Suppressor macrophage treated with lipopolysaccharide for 4 hours (primary cell): ENCODE data around the gene GPR176.
"Not testable (repeated sequence)": the region's sequence is repeated elsewhere in the genome, so short reads cannot be mapped to it uniquely, and the experiment has no call there.

ENCODE experiments used
- DNase-seq: peaks from one replicate; pipeline ENCODE4 v3.0.0-alpha.2; 2020

Gene GPR176

DNA sequence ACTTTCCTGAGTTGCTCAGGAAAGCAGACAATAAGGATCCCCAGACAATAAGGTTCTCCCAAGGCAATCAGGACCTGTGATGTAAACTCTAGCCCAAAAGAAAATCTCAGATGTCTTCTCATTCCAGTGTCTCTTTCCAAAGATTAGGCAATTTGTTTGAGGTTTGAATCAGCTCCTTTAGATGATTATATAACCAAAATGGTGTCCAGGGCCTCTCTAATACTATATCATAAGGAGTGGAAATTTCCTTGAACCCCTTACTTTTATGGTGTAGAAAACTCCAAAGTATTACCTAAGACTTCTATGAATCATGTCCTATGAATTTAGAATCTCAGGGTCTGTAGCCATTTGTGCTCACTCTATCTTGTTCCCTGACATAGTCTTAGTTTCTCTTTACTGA, 65.9 kb downstream of the GPR176 start:
- DNase-seq, result no peak

DNA sequence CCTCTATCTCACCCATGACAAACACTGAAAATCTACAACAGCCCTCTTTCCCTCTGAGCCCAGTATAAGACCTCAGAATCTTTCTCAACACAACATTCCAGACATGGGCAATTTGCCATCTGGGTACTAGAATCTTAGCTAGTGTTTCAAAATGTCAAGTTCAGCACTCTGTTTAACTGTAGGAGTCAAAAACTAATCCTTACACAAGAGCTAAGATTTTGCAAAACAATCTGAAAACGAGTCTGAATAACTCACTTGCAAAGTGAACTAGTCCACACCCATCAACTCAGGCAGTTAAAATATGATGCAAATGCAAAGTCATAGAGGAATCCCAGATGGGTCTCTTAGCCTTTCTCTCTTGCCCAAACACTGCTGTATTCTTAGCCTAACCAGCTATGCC, 67.8 kb downstream of the GPR176 start:
- DNase-seq, result no peak

- DNase-seq, result no peak
Measured at GRCh38 chr15:39851500-39852092, 68.5 kb downstream of the GPR176 start.

GRCh38 chr15:39850436-39850835, 69.6 kb downstream of the GPR176 start:
- no peak for DNase-seq

- no peak for DNase-seq
Measured at GRCh38 chr15:39846108-39846507, 74.0 kb downstream of the GPR176 start.

GRCh38 chr15:39845582-39845981, 74.5 kb downstream of the GPR176 start:
- DNase-seq, result no peak

DNA sequence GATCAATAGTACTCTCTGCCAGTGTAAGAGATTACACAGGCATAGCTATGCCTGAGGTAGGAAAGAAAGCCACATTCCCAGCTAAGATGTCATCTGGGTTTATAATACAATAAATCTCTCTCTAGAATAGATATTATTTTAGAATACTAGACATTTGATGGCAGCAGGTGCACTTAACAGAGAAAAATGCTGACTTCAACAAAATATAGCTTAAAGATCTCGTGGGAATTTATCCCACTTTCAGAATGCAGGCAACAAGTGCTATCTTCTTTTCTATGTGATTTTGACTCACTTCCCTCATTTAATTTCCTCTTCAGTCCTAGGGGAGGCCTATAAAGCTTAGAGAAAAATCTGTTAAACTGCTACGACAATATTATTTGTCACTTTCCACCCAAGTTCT, 76.5 kb downstream of the GPR176 start:
- no peak for DNase-seq

GRCh38 chr15:39837454-39837853, 82.6 kb downstream of the GPR176 start:
- DNase-seq, result no peak

GRCh38 chr15:39835550-39835949, 84.5 kb downstream of the GPR176 start:
- DNase-seq, result no peak

- no peak for DNase-seq
Measured at GRCh38 chr15:39834256-39834655, 85.8 kb downstream of the GPR176 start.

DNA sequence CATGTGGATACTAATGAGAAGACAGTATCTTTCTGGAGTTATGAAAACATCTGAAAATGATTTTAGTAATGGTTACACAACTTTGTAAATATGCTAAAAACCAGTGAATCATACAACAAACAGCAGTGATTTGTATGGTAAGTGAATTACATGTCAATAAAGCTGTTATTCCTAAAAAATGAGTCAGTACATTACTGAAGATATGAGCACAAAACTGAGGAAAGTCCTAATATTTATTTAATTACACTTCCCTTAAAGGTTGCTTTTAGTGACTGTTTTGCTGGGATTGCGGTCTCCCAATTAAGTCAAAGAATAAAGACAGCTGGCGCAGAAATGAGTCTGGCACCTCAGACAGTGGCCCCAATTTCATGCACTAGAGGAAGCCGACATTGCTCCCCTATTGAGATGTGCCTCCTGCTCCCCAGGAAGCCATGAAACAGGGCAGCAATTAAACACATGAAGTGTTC, 86.5 kb downstream of the GPR176 start:
- DNase-seq, result no peak

DNA sequence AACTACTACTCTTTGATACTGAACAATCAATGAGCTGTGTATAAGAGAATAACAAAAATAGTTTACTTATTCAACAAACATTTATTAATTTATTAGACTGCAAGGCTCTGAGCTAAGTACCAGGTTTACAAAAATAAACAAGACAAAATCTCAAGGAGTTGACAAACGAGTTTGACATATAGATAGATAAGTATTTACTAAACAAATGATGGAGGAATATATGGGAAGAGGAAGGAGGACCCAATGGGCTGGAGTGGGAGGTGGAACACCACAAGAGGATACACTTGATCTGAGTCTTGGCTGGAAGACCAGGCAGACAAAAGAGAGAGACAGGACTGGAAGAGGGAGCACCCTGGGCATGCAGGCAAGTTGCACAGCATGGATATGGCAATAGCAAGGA, 89.9 kb downstream of the GPR176 start:
- DNase-seq, result no peak

DNA sequence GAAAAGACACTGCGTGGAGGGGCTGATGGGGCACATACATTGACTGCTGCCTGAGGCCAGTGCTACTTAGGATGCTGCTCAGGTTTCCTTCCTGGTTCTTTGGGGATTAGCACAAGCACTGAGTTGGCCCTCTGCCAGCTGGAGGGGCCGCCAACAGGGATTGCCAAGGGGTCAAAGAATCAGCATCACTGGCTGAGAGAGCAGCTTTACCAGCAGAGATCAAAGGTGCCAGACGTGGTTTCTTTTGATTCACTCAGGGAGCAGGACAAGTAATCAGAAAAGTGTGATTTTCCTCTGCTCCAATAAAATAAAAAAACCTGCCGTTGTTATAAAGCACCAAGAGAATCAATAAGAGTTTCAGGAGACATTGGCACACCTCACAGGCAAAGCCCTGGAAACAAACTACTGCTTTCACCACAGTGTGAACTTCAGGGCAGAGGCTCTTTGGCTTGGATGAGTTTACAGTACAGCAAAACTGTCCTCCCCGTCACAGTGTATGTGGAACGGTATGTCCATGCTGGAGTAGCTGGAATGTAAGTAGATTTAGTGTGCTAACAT, 91.6 kb downstream of the GPR176 start:
- DNase-seq, result no peak

DNA sequence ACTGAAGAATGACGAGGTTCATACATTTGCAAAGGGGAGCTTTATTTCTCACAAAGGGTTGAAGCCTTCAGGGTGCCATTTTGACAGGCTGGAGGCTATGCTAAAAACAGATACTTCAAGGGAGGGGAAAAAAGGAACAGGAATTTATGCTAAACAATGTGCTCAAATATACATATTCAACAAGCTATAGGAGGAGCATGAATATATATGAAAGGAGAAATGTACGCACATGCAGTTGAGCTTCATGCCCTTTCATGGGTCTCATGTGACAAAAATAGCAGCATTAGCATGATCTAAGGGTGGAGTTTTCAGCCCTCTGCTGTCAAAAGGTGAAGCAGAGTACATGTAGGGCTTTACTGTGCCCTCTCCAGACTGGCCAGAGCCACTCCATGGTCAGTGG, 93.1 kb downstream of the GPR176 start:
- DNase-seq, result no peak

DNA sequence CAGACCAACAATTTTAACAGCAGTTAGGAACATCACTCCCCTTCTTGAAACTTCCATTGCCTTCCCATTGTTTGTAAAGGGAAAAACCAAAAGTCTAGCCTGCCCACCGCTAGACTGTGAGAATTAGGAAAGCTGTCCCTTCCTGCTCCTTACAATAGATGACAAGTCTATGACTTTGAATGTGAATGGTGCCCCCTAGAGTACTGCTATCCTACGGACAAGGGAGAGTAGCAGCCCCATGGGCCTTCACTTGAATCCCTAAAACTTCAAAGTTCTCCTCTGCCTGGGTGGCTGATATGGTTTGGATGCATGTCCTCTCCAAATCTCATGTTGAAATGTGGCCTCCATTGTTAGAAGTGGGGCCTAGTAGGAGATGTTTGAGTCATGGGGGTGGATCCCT, 96.4 kb downstream of the GPR176 start:
- no peak for DNase-seq

DNA sequence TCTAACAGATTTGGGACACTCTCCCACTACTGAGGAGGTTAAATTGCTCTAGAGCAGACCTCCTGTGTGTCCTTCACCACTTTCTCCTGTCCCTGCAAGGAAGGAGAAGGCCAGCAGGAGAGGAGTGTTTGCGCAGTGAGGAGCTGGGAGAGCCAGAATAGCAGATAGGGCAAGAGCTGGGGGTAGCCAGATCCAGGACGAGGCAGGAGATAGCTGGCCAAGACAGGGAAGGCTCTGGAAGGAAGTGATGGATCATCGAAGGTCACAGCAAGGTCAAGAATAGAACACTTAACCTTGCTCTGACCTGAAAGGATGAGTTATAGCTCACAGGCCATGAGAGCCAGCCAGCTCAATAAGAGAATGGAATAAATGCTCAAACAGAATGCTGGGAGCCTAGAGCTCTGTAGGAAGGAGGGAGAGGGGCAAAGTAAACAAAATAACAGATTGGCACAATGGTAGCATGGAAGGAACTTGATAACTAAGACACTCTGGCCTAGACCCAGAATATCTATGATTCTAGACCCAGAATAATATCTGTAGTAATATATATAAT, 99.9 kb downstream of the GPR176 start:
- DNase-seq, result no peak

DNA sequence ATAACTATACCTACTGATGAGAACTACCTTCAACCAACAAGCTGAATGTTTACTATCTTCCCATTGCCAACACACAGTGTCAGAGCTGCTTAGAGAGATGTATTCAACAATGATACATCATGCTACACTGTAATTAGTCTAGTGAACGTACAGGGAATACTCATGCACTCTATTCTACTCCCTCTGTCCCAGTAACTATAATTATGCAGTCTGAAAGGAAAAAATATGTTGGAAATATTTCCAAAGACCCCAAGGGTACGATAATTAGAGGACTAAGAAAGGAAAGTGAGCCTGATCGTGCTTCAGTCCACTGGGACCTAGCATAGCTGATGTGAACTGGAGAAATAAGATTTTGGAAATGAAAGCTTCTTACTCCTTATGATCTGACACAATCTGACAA, 100.5 kb downstream of the GPR176 start:
- no peak for DNase-seq

DNA sequence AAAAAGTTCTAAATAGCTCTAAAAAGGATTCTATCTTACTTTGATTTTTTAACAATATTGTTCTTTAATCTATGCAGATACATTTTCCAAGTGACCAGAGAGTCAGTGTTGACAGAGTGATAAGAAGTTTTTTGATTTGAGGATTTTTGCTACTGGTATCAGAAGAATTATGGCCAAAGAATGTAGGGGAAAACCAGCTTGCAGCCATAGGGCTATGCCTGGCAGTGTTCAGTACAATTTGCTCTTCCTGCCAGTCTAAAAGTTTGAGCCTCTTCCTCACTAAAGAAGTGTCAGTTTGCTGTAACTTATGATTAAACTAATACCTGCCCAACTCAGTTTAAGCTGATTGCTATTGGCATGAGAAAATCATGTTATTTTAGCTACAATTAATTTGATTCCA, 102.2 kb downstream of the GPR176 start:
- DNase-seq, result no peak

- DNase-seq, result no peak
Measured at GRCh38 chr15:39814489-39814888, 105.6 kb downstream of the GPR176 start.

GRCh38 chr15:39812651-39813050, 107.4 kb downstream of the GPR176 start:
- DNase-seq, result not testable (repeated sequence)

DNA sequence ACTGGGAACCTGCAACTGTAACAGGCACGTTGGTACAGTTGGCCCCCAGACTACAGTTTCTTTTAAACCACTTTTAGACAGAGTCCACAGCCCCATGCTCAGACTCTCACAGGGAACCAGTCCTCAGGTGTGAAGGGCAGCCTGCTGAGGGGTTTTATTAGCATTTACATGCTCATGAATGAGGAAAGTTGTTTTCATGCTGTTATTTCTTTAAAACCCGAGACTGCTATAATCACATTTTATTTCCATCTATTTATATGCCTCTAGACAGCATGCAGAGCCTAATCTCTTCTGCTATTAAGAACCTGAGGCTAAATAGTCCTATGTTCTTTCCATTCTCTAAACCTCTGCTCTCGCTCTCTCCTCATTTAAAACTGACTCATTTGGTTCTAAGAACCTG, 111.2 kb downstream of the GPR176 start:
- DNase-seq, result no peak

GRCh38 chr15:39807791-39808190, 112.3 kb downstream of the GPR176 start:
- no peak for DNase-seq

DNA sequence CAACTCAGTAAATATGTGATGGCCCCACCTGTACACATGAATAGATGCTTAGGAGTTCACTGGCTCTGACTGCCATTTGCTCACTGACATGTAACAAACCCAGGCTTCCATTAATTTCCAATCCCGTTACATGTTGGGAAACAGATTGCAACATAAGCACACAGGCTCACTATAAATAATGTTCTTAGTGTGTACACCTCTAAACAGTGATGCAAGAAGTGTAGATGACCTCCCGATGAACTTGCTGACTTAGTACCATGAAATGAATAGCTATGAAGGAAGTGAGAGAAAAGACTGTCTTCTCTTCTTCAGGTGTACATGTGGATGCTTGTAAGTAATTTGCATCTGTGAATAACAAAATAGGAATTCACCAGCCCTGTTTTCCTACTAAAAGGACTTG, 116.0 kb downstream of the GPR176 start:
- no peak for DNase-seq

GRCh38 chr15:39803016-39803415, 117.0 kb downstream of the GPR176 start:
- DNase-seq, result no peak
